HG02798 (cell line): ENCODE measurements around the gene RNF141.

ENCODE experiments used
- ATAC-seq: cut with Tn5 transposase; IDR thresholded peaks from one replicate; pipeline ENCODE4 v1.9.1; 2021; ENCODE audit warnings: mild to moderate bottlenecking; ENCODE audit not compliant: unreplicated experiment, poor library complexity

Gene RNF141

GRCh38 chr11:10540915-10541560, at the start of gene RNF141:
RNF141 (minus strand) TSS chr11:10541187; CDS start chr11:10534158, 7,029 bp downstream.
- ATAC-seq: peak; percentile 99

GRCh38 chr11:10590218-10590915, 49.4 kb upstream of the RNF141 start:
- ATAC-seq: no peak

GRCh38 chr11:10588904-10589303, 47.9 kb upstream of the RNF141 start:
- no peak for ATAC-seq

GRCh38 chr11:10587995-10588394, 47.0 kb upstream of the RNF141 start:
- no peak for ATAC-seq

GRCh38 chr11:10587388-10587787, 46.4 kb upstream of the RNF141 start:
- ATAC-seq: no peak

- no peak for ATAC-seq
Observed at GRCh38 chr11:10584071-10584501, 43.1 kb upstream of the RNF141 start.

GRCh38 chr11:10581481-10582019, 40.6 kb upstream of the RNF141 start:
- no peak for ATAC-seq

GRCh38 chr11:10580623-10581022, 39.6 kb upstream of the RNF141 start:
- no peak for ATAC-seq

GRCh38 chr11:10579700-10580099, 38.7 kb upstream of the RNF141 start:
- no peak for ATAC-seq

GRCh38 chr11:10576035-10576398, 35.0 kb upstream of the RNF141 start:
- ATAC-seq: no peak

GRCh38 chr11:10575346-10576034, 34.5 kb upstream of the RNF141 start:
- no peak for ATAC-seq

- ATAC-seq: no peak
Observed at GRCh38 chr11:10573556-10573955, 32.6 kb upstream of the RNF141 start.

- ATAC-seq: no peak
Observed at GRCh38 chr11:10573028-10573427, 32.0 kb upstream of the RNF141 start.

- ATAC-seq: no peak
Observed at GRCh38 chr11:10572533-10572932, 31.5 kb upstream of the RNF141 start.

- no peak for ATAC-seq
Observed at GRCh38 chr11:10568486-10568941, 27.5 kb upstream of the RNF141 start, which contains the start of gene LYVE1. LYVE1 (minus strand) TSS chr11:10568665; CDS start chr11:10568532, 133 bp downstream.

GRCh38 chr11:10567446-10567845, 26.5 kb upstream of the RNF141 start:
- no peak for ATAC-seq

- ATAC-seq: no peak
Observed at GRCh38 chr11:10566257-10566957, 25.4 kb upstream of the RNF141 start.

- ATAC-seq: no peak
Observed at GRCh38 chr11:10565493-10565892, 24.5 kb upstream of the RNF141 start.

- ATAC-seq: no peak
Observed at GRCh38 chr11:10564696-10565318, 23.8 kb upstream of the RNF141 start.

GRCh38 chr11:10564030-10564429, 23.0 kb upstream of the RNF141 start:
- ATAC-seq: no peak
